H1 (cell line): Measurements from ENCODE around the gene RAMACL.

Experiments used
- CHD2 ChIP-seq: IDR thresholded peaks from 2 replicates; pipeline ENCODE4 v1.6.1; 2012; ENCODE audit warnings: low read length, improper control_type of control experiment
- CTCF ChIP-seq, 3 experiments: IDR thresholded peaks; 1 replicate in 2 of 3; 2 replicates in 1 of 3; pipeline versions ENCODE4 v1.5.1 to v1.6.1; 2011; ENCODE audit warnings: low read length in 3 of 3, mild to moderate bottlenecking in 3 of 3, inconsistent platforms in 2 of 3, low read depth in 1 of 3, moderate library complexity in 1 of 3; ENCODE audit not compliant: insufficient read depth in 1 of 3; ENCODE audit errors: control extremely low read depth in 1 of 3
- EP300 ChIP-seq, 2 experiments: IDR thresholded peaks; 1 replicate in 1 of 2; 2 replicates in 1 of 2; pipeline ENCODE4 v1.6.1; 2011 to 2012; ENCODE audit warnings: low read depth in 2 of 2, low read length in 2 of 2, mild to moderate bottlenecking in 2 of 2, borderline replicate concordance in 1 of 2, inconsistent platforms in 1 of 2, moderate library complexity in 1 of 2
- GTF2F1 ChIP-seq: IDR thresholded peaks from 2 replicates; pipeline ENCODE4 v1.6.1; 2012; ENCODE audit warnings: low read depth, low read length, improper control_type of control experiment, borderline replicate concordance
- PHF8 ChIP-seq: fragments of 200-600 bp; sonication (generic); conservative IDR thresholded peaks from 2 replicates; pipeline ENCODE4 v1.7.1; 2012; ENCODE audit warnings: low read depth, mild to moderate bottlenecking, inconsistent platforms, low read length, moderate library complexity
- POLR2A ChIP-seq, 2 experiments: IDR thresholded peaks; 1 replicate in 1 of 2; 2 replicates in 1 of 2; pipeline ENCODE4 v1.6.1; 2011; ENCODE audit warnings: low read depth in 2 of 2, low read length in 2 of 2, mild to moderate bottlenecking in 2 of 2; ENCODE audit errors: control extremely low read depth in 1 of 2
- POU5F1 ChIP-seq: IDR thresholded peaks from 2 replicates; pipeline ENCODE4 v1.6.1; 2011; ENCODE audit warnings: low read depth, mild to moderate bottlenecking, low read length, moderate library complexity
- RNF2 ChIP-seq: fragments of 200-900, 300-1000 bp; sonication (generic); IDR thresholded peaks from 2 replicates; pipeline ENCODE4 v1.7.1; 2016; ENCODE audit warnings: borderline replicate concordance, low read depth, mild to moderate bottlenecking, antibody characterized with exemption, low read length; ENCODE audit not compliant: poor library complexity, severe bottlenecking; ENCODE audit errors: missing control alignments
- RXRA ChIP-seq: IDR thresholded peaks from 2 replicates; pipeline ENCODE4 v1.6.1; 2011; ENCODE audit warnings: low read depth, mild to moderate bottlenecking, low read length, moderate library complexity; ENCODE audit not compliant: insufficient read depth
- SAP30 ChIP-seq: fragments of 300-600 bp; sonication (generic); IDR thresholded peaks from 2 replicates; pipeline ENCODE4 v1.7.1; 2012; ENCODE audit warnings: low read length, moderate library complexity, mild to moderate bottlenecking, inconsistent platforms; ENCODE audit not compliant: insufficient read depth, insufficient replicate concordance
- TF ChIP-seq, protein P1 (sequence below): IDR thresholded peaks from 2 replicates; pipeline ENCODE4 v1.6.1; 2012; ENCODE audit warnings: low read length, inconsistent platforms

- TF ChIP-seq EP300 (IDR thresholded peaks at IDR 0.05; ENCODE audit: borderline replicate concordance in 1 of 2, low read depth in 2 of 2, low read length in 2 of 2) (no peak), RXRA (no peak), CHD2 (no peak), SAP30 (no peak), CTCF (IDR thresholded peaks at IDR 0.05; ENCODE audit: control extremely low read depth in 1 of 3, insufficient read depth in 1 of 3, low read depth in 1 of 3, low read length in 3 of 3) (no peak), POLR2A (IDR thresholded peaks at IDR 0.05; ENCODE audit: control extremely low read depth in 1 of 2, low read depth in 2 of 2, low read length in 2 of 2) (no peak), GTF2F1 (no peak), POU5F1 (no peak), RNF2 (no peak), PHF8 (no peak)
- TF ChIP-seq, protein P1, sequence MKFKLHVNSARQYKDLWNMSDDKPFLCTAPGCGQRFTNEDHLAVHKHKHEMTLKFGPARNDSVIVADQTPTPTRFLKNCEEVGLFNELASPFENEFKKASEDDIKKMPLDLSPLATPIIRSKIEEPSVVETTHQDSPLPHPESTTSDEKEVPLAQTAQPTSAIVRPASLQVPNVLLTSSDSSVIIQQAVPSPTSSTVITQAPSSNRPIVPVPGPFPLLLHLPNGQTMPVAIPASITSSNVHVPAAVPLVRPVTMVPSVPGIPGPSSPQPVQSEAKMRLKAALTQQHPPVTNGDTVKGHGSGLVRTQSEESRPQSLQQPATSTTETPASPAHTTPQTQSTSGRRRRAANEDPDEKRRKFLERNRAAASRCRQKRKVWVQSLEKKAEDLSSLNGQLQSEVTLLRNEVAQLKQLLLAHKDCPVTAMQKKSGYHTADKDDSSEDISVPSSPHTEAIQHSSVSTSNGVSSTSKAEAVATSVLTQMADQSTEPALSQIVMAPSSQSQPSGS = no peak
Measured at GRCh38 chr6:166562726-166563125, 23.8 kb downstream of the RAMACL start.
